ENCODE measurements around the gene CDH12.

CDH12 gene

DNA sequence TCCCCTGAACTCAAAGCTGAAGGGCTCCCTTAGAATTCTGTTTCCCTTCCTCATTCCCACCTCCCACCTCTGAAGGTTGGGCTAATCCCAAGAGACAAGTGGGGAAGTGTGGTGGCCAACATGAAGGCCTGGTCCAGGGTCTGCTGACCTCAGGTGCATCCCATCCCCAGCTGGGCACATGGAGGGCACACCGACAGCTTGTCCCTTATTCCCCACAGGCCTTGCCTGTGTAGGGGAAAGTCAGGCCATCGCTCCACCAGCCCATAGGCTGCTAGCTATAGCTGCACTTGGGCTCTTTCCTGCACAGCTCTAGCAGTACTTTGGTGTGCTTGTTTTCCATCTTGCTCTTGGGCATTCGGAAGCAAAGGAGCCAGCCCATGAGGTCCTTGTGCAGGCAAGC is 247.7 kb downstream of the CDH12 start:
- Histone ChIP-seq H3K9me3 (peaks cover 0 to 6% (median 0%) of the 10 kb centered on the region in 3 donors), H3K4me3 (no peak overlapping the region), H3K27ac (no peak overlapping the region), H3K4me1 (no peaks in the 10 kb centered on the region), H3K27me3 (no peaks in the 10 kb centered on the region), H3K36me3 (no peaks in the 10 kb centered on the region)
- no peak for DNase-seq
- intact Hi-C loops (cut with DNase I; ENCODE audit: low total_unique reads): no loop called here
- TF ChIP-seq, protein P1, sequence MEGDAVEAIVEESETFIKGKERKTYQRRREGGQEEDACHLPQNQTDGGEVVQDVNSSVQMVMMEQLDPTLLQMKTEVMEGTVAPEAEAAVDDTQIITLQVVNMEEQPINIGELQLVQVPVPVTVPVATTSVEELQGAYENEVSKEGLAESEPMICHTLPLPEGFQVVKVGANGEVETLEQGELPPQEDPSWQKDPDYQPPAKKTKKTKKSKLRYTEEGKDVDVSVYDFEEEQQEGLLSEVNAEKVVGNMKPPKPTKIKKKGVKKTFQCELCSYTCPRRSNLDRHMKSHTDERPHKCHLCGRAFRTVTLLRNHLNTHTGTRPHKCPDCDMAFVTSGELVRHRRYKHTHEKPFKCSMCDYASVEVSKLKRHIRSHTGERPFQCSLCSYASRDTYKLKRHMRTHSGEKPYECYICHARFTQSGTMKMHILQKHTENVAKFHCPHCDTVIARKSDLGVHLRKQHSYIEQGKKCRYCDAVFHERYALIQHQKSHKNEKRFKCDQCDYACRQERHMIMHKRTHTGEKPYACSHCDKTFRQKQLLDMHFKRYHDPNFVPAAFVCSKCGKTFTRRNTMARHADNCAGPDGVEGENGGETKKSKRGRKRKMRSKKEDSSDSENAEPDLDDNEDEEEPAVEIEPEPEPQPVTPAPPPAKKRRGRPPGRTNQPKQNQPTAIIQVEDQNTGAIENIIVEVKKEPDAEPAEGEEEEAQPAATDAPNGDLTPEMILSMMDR (IDR thresholded peaks at IDR 0.05): no peak

DNA sequence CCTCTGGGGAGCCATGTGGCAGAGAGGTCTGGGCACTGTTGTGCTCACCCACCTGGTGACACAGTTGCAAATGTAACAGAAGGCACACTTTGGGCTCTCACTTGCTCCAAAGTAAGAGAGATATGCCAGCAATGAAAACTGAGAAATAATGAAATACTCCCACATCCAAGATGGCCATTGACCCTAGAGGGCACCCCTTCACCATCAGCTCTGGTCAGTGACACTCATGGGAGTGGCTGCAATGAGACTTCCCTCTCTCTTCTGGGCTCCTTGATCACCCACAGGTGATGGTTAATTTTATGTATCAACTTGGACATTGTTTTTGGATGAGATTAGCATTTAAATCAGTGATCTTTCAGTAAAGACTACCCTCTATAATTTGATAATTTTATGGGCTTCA is 248.4 kb downstream of the CDH12 start:
- no peaks in the 10 kb centered on the region for H3K4me1 ChIP-seq
- DNase-seq: no peak
- no peak overlapping the region for H3K27ac ChIP-seq
- intact Hi-C loops (cut with DNase I; ENCODE audit: low total_unique reads): no loop called here
- H3K36me3 ChIP-seq: no peaks in the 10 kb centered on the region
- TF ChIP-seq, protein P1 (IDR thresholded peaks at IDR 0.05): no peak
- no peaks in the 10 kb centered on the region for H3K27me3 ChIP-seq
- H3K9me3 ChIP-seq: peaks cover 0 to 6% (median 0%) of the 10 kb centered on the region in 3 donors
- no peak overlapping the region for H3K4me3 ChIP-seq

DNA sequence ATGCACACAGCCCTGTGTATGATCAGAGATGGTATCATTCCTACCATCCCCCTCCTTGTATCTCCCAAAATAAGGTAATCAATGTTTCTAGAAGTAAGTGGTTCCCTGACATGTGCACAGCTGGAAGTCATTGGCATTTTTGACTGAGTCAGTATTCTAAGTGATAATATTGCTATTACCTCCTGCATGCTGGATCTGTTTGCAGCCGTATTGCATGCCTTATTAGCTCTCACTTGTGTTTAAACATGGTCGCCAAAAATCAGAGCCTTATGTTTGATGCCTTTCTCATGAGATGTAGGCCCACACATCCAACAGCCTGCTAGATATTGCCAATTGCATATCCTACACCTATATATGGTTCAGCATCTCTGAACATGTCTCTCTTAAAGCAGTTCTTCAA is 254.3 kb downstream of the CDH12 start:
- no peak overlapping the region for H3K27ac ChIP-seq
- no peaks in the 10 kb centered on the region for H3K27me3 ChIP-seq
- H3K36me3 ChIP-seq: no peaks in the 10 kb centered on the region
- H3K4me1 ChIP-seq: no peaks in the 10 kb centered on the region
- H3K9me3 ChIP-seq: no peaks in the 10 kb centered on the region
- TF ChIP-seq, protein P1 (IDR thresholded peaks at IDR 0.05): no peak
- no peak overlapping the region for H3K4me3 ChIP-seq
- intact Hi-C loops (cut with DNase I; ENCODE audit: low total_unique reads): no loop called here
- DNase-seq: no peak

DNA sequence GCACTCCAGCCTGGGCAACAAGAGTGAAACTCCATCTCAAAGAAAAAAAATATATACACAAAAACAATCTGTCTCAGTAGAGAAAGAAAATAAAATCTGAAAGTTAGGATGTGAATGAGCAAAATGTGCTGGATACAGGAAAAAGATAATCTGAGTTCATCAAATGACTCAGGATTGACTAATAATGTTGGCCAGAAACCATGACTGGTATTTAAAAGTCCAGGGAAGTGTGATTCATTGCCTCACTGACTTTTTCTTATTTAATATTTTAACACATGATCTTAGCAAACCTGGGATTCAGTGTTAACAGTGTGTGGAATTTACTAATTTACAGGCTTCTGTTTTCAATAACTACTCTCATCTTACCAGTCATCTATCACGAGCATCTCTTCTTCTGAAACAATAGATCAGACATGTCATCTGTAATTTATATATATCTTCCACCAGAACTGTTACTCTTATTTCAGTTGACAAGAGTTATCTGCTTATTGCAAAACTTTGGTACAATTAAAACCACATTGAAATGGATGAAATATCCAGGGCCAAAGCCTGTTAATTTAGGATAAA is 256.7 kb downstream of the CDH12 start:
- Histone ChIP-seq H3K27me3 (no peaks in the 10 kb centered on the region), H3K27ac (no peak overlapping the region), H3K9me3 (no peaks in the 10 kb centered on the region), H3K36me3 (no peaks in the 10 kb centered on the region), H3K4me3 (no peak overlapping the region), H3K4me1 (no peaks in the 10 kb centered on the region)
- TF ChIP-seq, protein P1 (IDR thresholded peaks at IDR 0.05): no peak
- no peak for DNase-seq
- intact Hi-C loops (cut with DNase I; ENCODE audit: low total_unique reads): no loop called here

DNA sequence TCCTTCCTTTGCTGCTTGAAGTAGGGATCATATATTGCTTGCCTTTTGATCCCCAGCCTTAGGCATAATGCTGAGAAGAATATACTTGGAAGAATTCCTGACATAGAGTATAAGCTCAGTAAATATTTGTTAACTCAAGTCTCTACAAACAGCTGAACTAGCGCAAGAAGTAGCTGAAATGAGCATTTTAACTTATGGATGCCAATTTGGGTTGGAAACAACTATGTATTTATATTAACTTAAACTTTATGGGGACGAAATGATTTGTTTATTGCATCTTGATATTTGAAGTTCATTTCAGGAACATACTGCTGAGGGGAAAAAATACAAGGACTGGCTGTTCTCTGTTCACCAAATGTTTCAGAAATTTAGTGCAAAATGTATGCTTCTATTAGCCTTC is 258.7 kb downstream of the CDH12 start:
- H3K27me3 ChIP-seq: no peaks in the 10 kb centered on the region
- TF ChIP-seq, protein P1 (IDR thresholded peaks at IDR 0.05): no peak
- no peaks in the 10 kb centered on the region for H3K36me3 ChIP-seq
- no peak overlapping the region for H3K27ac ChIP-seq
- intact Hi-C loops (cut with DNase I; ENCODE audit: low total_unique reads): no loop called here
- H3K9me3 ChIP-seq: no peaks in the 10 kb centered on the region
- H3K4me3 ChIP-seq: no peak overlapping the region
- no peaks in the 10 kb centered on the region for H3K4me1 ChIP-seq
- no peak for DNase-seq

DNA sequence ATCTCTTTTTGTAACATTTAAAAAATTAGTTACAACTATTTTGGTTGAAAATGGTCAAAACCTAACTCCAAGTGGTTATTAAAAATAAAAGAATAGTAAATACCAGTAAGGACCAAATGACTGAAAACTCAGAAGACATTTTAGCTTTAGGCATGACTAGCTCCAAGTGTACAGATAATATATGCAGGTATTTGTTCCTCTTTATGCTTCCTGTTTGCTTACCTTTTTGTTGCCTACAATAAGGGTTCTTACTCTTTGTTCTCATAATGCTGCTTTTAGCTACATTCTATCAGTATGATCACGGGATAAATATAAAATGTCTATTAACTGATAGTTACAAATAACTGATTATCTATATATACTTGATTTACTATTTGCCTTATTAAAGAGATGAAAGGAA is 259.6 kb downstream of the CDH12 start:
- Histone ChIP-seq H3K27me3 (no peaks in the 10 kb centered on the region), H3K27ac (no peak overlapping the region), H3K36me3 (no peaks in the 10 kb centered on the region), H3K4me3 (no peak overlapping the region), H3K4me1 (no peaks in the 10 kb centered on the region), H3K9me3 (no peaks in the 10 kb centered on the region)
- no peak for DNase-seq
- TF ChIP-seq, protein P1 (IDR thresholded peaks at IDR 0.05): no peak
- intact Hi-C loops (cut with DNase I; ENCODE audit: low total_unique reads): no loop called here

All from tibial artery (tissue), 4 donors.